Spleen (tissue), 13 donors: Measurements from ENCODE around the gene LCORL. TPM values are rescaled to one million over a fixed set of nuclear protein-coding genes. Genes with fewer than 3 reads are reported as not detected.

ENCODE experiments used
- DNase-seq: peaks from one replicate; pipeline ENCODE4 v3.0.0-alpha.2; 2020
- H3K27ac ChIP-seq, 8 donors: fragments of 200-600 bp; sonication (generic) in 7 of 8; 1 replicate in 4 of 8; 2 replicates in 4 of 8; pipeline versions ENCODE4 v1.5.0 to v1.8.0; 2016 to 2021; ENCODE audit warnings: inconsistent platforms in 4 of 8, mild to moderate bottlenecking in 4 of 8, moderate library complexity in 1 of 8
- H3K27me3 ChIP-seq, 7 donors: fragments of 200-600 bp; sonication (generic) in 6 of 7; replicated peaks in 1 of 7; 1 replicate in 4 of 7; 2 replicates in 3 of 7; pipeline versions ENCODE4 v1.5.0 to v1.8.0; 2016 to 2021; ENCODE audit warnings: inconsistent platforms in 3 of 7, mild to moderate bottlenecking in 1 of 7
- H3K36me3 ChIP-seq, 6 donors: fragments of 200-600 bp; sonication (generic) in 5 of 6; 1 replicate in 4 of 6; 2 replicates in 2 of 6; pipeline versions ENCODE4 v1.5.0 to v1.8.0; 2016 to 2021; ENCODE audit warnings: inconsistent platforms in 2 of 6
- H3K4me1 ChIP-seq, 6 donors: fragments of 200-600 bp; sonication (generic) in 5 of 6; 1 replicate in 3 of 6; 2 replicates in 3 of 6; pipeline versions ENCODE4 v1.5.0 to v1.8.0; 2016 to 2021; ENCODE audit warnings: inconsistent platforms in 3 of 6
- H3K4me3 ChIP-seq, 8 donors: fragments of 200-600 bp; sonication (generic) in 7 of 8; 1 replicate in 4 of 8; 2 replicates in 4 of 8; pipeline versions ENCODE4 v1.5.0 to v1.8.0; 2016 to 2021; ENCODE audit warnings: inconsistent platforms in 4 of 8, mild to moderate bottlenecking in 4 of 8, moderate library complexity in 2 of 8
- H3K9me3 ChIP-seq, 8 donors: fragments of 200-600 bp; sonication (generic) in 7 of 8; 1 replicate in 4 of 8; 2 replicates in 4 of 8; pipeline versions ENCODE4 v1.5.0 to v1.8.0; 2016 to 2021; ENCODE audit warnings: inconsistent platforms in 4 of 8
- CTCF ChIP-seq, 11 experiments: fragments of 200-600 bp in 7 of 11; fragments of 450-650 bp in 4 of 11; sonication (generic) in 4 of 11; IDR thresholded peaks in 8 of 11; conservative IDR thresholded peaks in 3 of 11; 1 replicate in 7 of 11; 2 replicates in 4 of 11; pipeline versions ENCODE4 v1.4.0 to v1.8.0; 2016 to 2021; ENCODE audit warnings: antibody characterized with exemption in 11 of 11, inconsistent platforms in 4 of 11, mild to moderate bottlenecking in 1 of 11
- POLR2A ChIP-seq, 3 donors: fragments of 450-650 bp; IDR thresholded peaks; one replicate each; pipeline ENCODE4 v1.5.1; 2017; ENCODE audit warnings: antibody characterized with exemption in 3 of 3, mild to moderate bottlenecking in 1 of 3
- POLR2AphosphoS5 ChIP-seq, 3 donors: sonication (generic); formaldehyde crosslinking; IDR thresholded peaks; one replicate each; pipeline ENCODE4 v1.5.1; 2017; ENCODE audit warnings: antibody characterized with exemption in 3 of 3
- WGBS, 5 donors: extraction: QIAGEN DNeasy Blood & Tissue Kit in 3 of 5; methylation state at CpG; one replicate each; pipeline versions ENCODE4 v1.1.5 to v1.1.7; 2013 to 2018; 5-methylcytosine and 5-hydroxymethylcytosine counted together
- intact Hi-C: fragments of 100-400 bp; cut with DNase I; formaldehyde crosslinking; loops from one replicate; pipeline ENCODE4 v1.15.0; 2023; ENCODE audit warnings: low total_unique reads
- long read RNA-seq, 2 donors: transcript quantifications; one replicate each; lab custom pipeline, GENCODE V29; 2026
- polyA plus RNA-seq, 3 donors: library from polyadenylated mRNA; stranded (reverse); fragments of 200-250 nt; gene quantifications; one replicate each; pipeline ENCODE4 v1.2.1, GENCODE V29; 2013
- total RNA-seq, 7 donors: library from RNA; depleted of rRNA in 3 of 7; stranded (reverse); fragments of >200 nt in 3 of 7; fragmentation: NEBNext Ultra II Directional in 4 of 7; extraction: Animal tissue kit (Norgen Biotek cat#: 25700) in 4 of 7; gene quantifications; one replicate each; pipeline versions ENCODE4 v1.1.0 to v1.2.1, GENCODE V29; 2016 to 2021
- donor health status: healthy with polysubstance abuse.
- donor health status: DM: no; HTN: no; CAD: no; lungs with moderate emphysema.
- donor health status: DM: no; HTN: no; CAD: no.
- donor health status: Bipolar disorder and iron deficiency.
- donor health status: healthy.
- donor health status: DM: no; HTN: no; CAD: no.
- donor health status: DM: yes; HTN: yes; CAD: no.

The LCORL gene
- total RNA-seq (10 to 100 TPM; 19.3 to 48.7 (median 25.7) TPM), polyA plus RNA-seq (1 to 10 TPM; 1.8 to 3.3 (median 2.6) TPM)
- long read RNA-seq, donor 1, full-length matches to known transcripts, result 1 of 1 reads
- long read RNA-seq, donor 1, partial matches to known transcripts, result 0 of 1 reads
- long read RNA-seq, donor 1, other reads (novel, unspliced or antisense), result 0 of 1 reads
- long read RNA-seq, donor 2, full-length matches to known transcripts, result 1 of 1 reads
- long read RNA-seq, donor 2, partial matches to known transcripts, result 0 of 1 reads
- long read RNA-seq, donor 2, other reads (novel, unspliced or antisense), result 0 of 1 reads

GRCh38 chr4:18021720-18022571 lies at the start of gene LCORL:
Gene LCORL (minus strand): TSS chr4:18021755. CDS start chr4:18021751, 4 bp downstream.
- peak; percentile 99 for DNase-seq
- WGBS, 5 donors, result 0 to 1% (median 0%) methylated on average over 56 to 71 of the region's 71 CpGs
- Histone ChIP-seq H3K27me3 (no peaks in the 10 kb centered on the region), H3K4me3 (peak within 1 kb of the TSS; percentile 71 to 97 (median 90)), H3K36me3 (no peaks in the 10 kb centered on the region), H3K4me1 (peaks cover 0 to 46% (median 24%) of the 10 kb centered on the region in 6 donors), H3K9me3 (no peaks in the 10 kb centered on the region), H3K27ac (peak within 1 kb of the TSS; percentile 71 to 96 (median 94))
- TF ChIP-seq POLR2A (IDR thresholded peaks at IDR 0.05) (no peak), CTCF (IDR thresholded peaks at IDR 0.05 in 8 of 11, conservative IDR thresholded peaks at IDR 0.05 in 3 of 11) (peak in 8 of 11 experiments; percentile 18 to 44 (median 37)), POLR2AphosphoS5 (IDR thresholded peaks at IDR 0.05) (peak; percentile 79 to 91 (median 88))
- intact Hi-C loops, result loop anchor here (10.0 kb wide), 1 partner anchor 207 kb away; the partner anchor contains the start of genes DCAF16 and NCAPG

GRCh38 chr4:18069810-18070209 lies 48.3 kb upstream of the LCORL start:
- Histone ChIP-seq H3K36me3 (no peaks in the 10 kb centered on the region), H3K4me3 (no peak overlapping the region), H3K9me3 (peaks cover 0 to 1% (median 0%) of the 10 kb centered on the region in 8 donors), H3K4me1 (no peaks in the 10 kb centered on the region), H3K27me3 (peaks cover 0 to 36% (median 0%) of the 10 kb centered on the region in 7 donors), H3K27ac (no peak overlapping the region)
- no peak for TF ChIP-seq POLR2AphosphoS5 (IDR thresholded peaks at IDR 0.05)
- TF ChIP-seq CTCF (IDR thresholded peaks at IDR 0.05 in 8 of 11, conservative IDR thresholded peaks at IDR 0.05 in 3 of 11), result no peak
- no peak for TF ChIP-seq POLR2A (IDR thresholded peaks at IDR 0.05)
- no peak for DNase-seq
- WGBS, 5 donors, result 41 to 52% (median 43%) methylated on average over 4 of the region's 4 CpGs
- intact Hi-C loops, result no loop called here

- no peaks in the 10 kb centered on the region for H3K36me3 ChIP-seq
- H3K9me3 ChIP-seq, result peaks cover 0 to 29% (median 19%) of the 10 kb centered on the region in 8 donors
- peaks cover 0 to 36% (median 0%) of the 10 kb centered on the region in 7 donors for H3K27me3 ChIP-seq
- no peak overlapping the region for H3K27ac ChIP-seq
- no peaks in the 10 kb centered on the region for H3K4me1 ChIP-seq
- TF ChIP-seq POLR2A (IDR thresholded peaks at IDR 0.05), result no peak
- no peak for TF ChIP-seq CTCF (IDR thresholded peaks at IDR 0.05 in 8 of 11, conservative IDR thresholded peaks at IDR 0.05 in 3 of 11)
- no peak for TF ChIP-seq POLR2AphosphoS5 (IDR thresholded peaks at IDR 0.05)
- WGBS, 5 donors, result 77 to 93% (median 79%) methylated on average over 2 of the region's 2 CpGs
- H3K4me3 ChIP-seq, result no peak overlapping the region
- DNase-seq, result no peak
- intact Hi-C loops, result no loop called here
Measured at GRCh38 chr4:18067031-18067430, 45.5 kb upstream of the LCORL start.

GRCh38 chr4:18063079-18063478 lies 41.5 kb upstream of the LCORL start:
- no peak overlapping the region for H3K4me3 ChIP-seq
- peaks cover 0 to 6% (median 1%) of the 10 kb centered on the region in 6 donors for H3K4me1 ChIP-seq
- peaks cover 0 to 30% (median 19%) of the 10 kb centered on the region in 8 donors for H3K9me3 ChIP-seq
- H3K27ac ChIP-seq, result no peak overlapping the region
- H3K36me3 ChIP-seq, result no peaks in the 10 kb centered on the region
- TF ChIP-seq POLR2A (IDR thresholded peaks at IDR 0.05), result no peak
- TF ChIP-seq CTCF (IDR thresholded peaks at IDR 0.05 in 8 of 11, conservative IDR thresholded peaks at IDR 0.05 in 3 of 11), result no peak
- TF ChIP-seq POLR2AphosphoS5 (IDR thresholded peaks at IDR 0.05), result no peak
- H3K27me3 ChIP-seq, result no peaks in the 10 kb centered on the region
- intact Hi-C loops, result no loop called here
- DNase-seq, result no peak
